ENCODE measurements around the gene SPNS3. TPM values are rescaled to one million over a fixed set of nuclear protein-coding genes. Genes with fewer than 3 reads are reported as not detected.

The SPNS3 gene
- total RNA-seq, 1 experiment from 2014 or later, result 0.37 TPM

- Histone ChIP-seq H2AFZ (ENCODE audit: low read depth, low read length, poor library complexity, severe bottlenecking) (no peak overlapping the region), H3K27me3 (ENCODE audit: insufficient read depth, low read length) (no peaks in the 10 kb centered on the region), H3K4me2 (ENCODE audit: low read length) (no peak overlapping the region), H3K79me2 (ENCODE audit: insufficient read depth, low read length) (no peaks in the 10 kb centered on the region), H3K9me3 (ENCODE audit: control insufficient read depth in 1 of 2, insufficient read depth in 1 of 2, low read depth in 1 of 2, low read length in 2 of 2) (no peaks in the 10 kb centered on the region), H3K36me3 (ENCODE audit: control insufficient read depth in 1 of 2, insufficient read depth in 2 of 2, low read length in 2 of 2) (no peaks in the 10 kb centered on the region), H3K4me3 (replicated peaks in 1 of 2; ENCODE audit: low read depth in 1 of 2, low read length in 2 of 2) (no peak overlapping the region), H3K9ac (ENCODE audit: low read length) (no peak overlapping the region), H4K20me1 (ENCODE audit: insufficient read depth) (no peaks in the 10 kb centered on the region), H3K9me2 (ENCODE audit: insufficient read depth) (no peaks in the 10 kb centered on the region), H3K27ac (ENCODE audit: low read depth, low read length) (no peak overlapping the region), H3K4me1 (ENCODE audit: control insufficient read depth in 1 of 2, insufficient read depth in 2 of 2, low read length in 2 of 2) (peaks cover 0 to 1% of the 10 kb centered on the region in 2 experiments; a peak in 1 of 4 replicates)
- CTCF ChIA-PET, result interaction anchor here (1.7 to 1.9 kb wide), 2 partner anchors 192 to 208 kb away, joined by 7 to 10 read pairs; no protein-coding TSS in a partner anchor
- no peak for TF ChIP-seq CTCF (IDR thresholded peaks at IDR 0.05 in 2 of 3, conservative IDR thresholded peaks at IDR 0.05 in 1 of 3; ENCODE audit: borderline replicate concordance in 1 of 3, insufficient read depth in 1 of 3, low read depth in 2 of 3, low read length in 2 of 3)
- TF ChIP-seq REST (IDR thresholded peaks at IDR 0.05; ENCODE audit: low read depth), result no peak
- TF ChIP-seq ELF1 (IDR thresholded peaks at IDR 0.05; ENCODE audit: borderline replicate concordance, low read depth), result no peak
- no peak for TF ChIP-seq ZNF274 (IDR thresholded peaks at IDR 0.05; ENCODE audit: low read depth, low read length)
- TF ChIP-seq SP1 (IDR thresholded peaks at IDR 0.05; ENCODE audit: low read depth), result no peak
- no peak for TF ChIP-seq YY1 (IDR thresholded peaks at IDR 0.05; ENCODE audit: extremely low read depth, insufficient replicate concordance, low read depth, low read length)
- no peak for TF ChIP-seq EZH2 (IDR thresholded peaks at IDR 0.05)
- no peak for TF ChIP-seq EGR1 (IDR thresholded peaks at IDR 0.05; ENCODE audit: low read depth)
- TF ChIP-seq TCF7L2 (IDR thresholded peaks at IDR 0.05; ENCODE audit: borderline replicate concordance, extremely low read depth, insufficient read depth, insufficient read length), result no peak
- no peak for TF ChIP-seq ZBTB33 (IDR thresholded peaks at IDR 0.05; ENCODE audit: extremely low read depth, insufficient replicate concordance, low read length)
- no TSS peak for BruUV-seq (replicated peaks)
- RAD21 ChIA-PET (ENCODE audit: low non-redundant PET in 1 of 2, low total read pairs in 2 of 2, uncharacterized antibody in 2 of 2, unreplicated experiment in 2 of 2), result interaction anchor here in 1 of 2 experiments (0.5 kb wide), 1 partner anchor 205 kb away, joined by 3 read pairs; no protein-coding TSS in a partner anchor
- ATAC-seq, result no peak
- POLR2A ChIA-PET, result no interaction called here
- intact Hi-C loops (cut with micrococcal nuclease), result loop anchor here (5.0 kb wide), 1 partner anchor 561 kb away; the partner anchor contains the start of gene NCBP3
- DNase-seq (ENCODE audit: low read depth, low spot score), result no peak
Observed at GRCh38 chr17:4407851-4408250, 25.9 kb upstream of the SPNS3 start.

Data from HCT116 (cell line).